T1000 (cell line): ENCODE data around the gene IL9R.
"Not testable (repeated sequence)": the region's sequence is repeated elsewhere in the genome, so short reads cannot be mapped to it uniquely, and the experiment has no call there.

ENCODE experiments used
- DNase-seq: peaks from one replicate; lab custom pipeline; 2025; ENCODE audit warnings: mixed read lengths; lab: John Stamatoyannopoulos, UW

IL9R gene

DNA sequence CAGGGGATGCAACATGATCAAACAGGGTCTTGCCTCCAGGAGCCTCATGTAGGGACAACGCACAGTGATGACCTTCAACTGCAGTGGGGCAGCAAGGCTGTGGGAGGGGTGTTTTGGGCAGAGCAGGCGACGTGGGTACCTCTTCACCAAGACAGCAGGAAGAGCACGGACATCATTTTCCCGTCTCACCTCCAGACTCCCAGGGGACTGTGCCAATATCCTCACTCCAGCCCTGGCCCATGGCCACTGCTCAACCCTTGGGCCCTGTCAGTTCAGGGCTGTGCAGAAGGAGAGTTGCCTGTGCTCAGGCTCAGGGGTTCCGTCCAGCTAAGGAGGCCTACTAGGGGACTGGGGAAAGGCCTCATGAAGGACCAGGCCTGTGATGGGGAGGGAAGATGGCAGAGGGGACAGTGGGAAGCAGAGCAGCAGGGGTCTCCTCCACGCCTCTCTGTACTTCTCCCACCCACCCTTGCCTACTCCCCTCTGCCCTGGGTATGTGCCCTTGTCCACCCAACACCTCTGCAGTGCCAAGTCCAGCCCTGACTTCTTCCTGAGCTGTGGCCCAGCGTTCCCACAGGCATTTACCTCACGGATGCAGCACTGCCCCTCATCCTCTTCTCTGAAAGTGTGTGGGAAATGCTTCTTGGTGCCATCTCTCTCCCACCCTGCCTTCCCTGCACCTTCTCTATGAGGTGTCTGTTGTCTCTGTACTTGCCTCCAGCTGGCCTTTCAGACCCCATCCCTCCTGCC lies 1.4 kb downstream of the IL9R start:
- no peak for DNase-seq

GRCh38 chrX:155999751-156000150 lies 2.3 kb downstream of the IL9R start:
- DNase-seq, result not testable (repeated sequence)

DNA sequence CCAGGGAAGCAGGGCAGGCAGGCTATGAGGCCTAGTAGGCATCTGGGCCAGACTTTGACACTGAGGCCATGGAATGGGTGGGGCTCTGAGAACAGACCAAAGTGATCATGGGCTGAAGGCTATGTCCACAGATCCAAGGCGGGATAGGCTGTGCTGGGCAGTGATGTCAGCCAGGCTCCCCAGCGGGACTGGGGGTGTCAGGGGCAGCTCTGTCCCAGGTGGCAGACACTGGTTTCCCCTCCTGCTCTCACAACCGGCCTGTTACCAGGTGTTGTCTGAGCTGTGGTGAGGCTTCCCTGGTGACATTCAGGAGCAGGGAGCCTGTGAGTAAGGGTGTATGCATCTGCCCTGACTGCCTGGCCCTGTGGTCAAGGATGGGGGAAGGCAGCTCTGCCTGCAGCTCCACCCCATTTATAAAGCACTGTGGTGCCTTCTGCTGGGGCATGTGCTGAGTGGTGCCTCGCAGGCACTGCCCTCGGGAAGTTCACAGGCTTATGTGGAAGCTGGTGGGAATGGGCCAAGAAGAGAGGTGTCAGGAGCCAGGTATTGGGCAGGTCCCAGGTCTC lies 2.9 kb downstream of the IL9R start:
- DNase-seq, result no peak

GRCh38 chrX:156001001-156001666 lies 3.6 kb downstream of the IL9R start:
- no peak for DNase-seq

DNA sequence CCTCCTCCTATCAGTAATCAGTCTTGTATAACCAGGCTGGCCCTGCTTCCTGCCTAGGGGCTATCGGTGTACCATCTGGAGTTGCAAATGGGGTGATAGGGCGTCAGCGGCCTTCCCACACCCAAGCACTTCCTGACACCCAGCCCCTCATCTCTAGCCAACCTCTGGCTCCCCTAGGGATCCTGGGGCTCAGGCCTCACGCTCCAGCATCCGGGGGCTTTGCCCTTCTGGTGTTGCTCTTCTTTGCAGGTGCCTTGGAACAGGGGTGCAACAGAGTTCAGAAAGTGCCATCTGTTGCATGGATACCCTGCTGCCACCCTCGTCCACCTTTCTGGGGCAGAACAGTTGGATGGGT lies 4.1 kb downstream of the IL9R start:
- no peak for DNase-seq

DNA sequence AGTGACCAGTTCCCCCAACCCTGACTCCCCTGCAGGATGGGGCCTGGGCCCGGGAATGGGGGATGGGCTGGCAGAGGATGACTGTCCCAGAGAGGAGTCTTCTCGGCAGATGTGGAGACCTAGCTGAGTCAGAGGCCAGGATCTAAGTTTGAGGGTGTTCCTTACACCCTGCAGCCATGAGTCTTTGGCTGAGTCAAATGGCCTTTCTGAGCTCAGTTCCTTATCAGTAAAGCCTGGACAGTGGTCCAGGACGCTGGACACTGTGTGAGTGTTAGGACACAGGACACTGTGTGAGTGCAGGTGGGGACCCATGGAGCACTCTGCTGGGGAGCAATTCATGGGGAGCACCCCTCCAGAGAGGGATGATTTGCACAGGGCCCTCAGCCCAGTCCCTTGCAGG lies 5.0 kb downstream of the IL9R start:
- DNase-seq, result no peak

DNA sequence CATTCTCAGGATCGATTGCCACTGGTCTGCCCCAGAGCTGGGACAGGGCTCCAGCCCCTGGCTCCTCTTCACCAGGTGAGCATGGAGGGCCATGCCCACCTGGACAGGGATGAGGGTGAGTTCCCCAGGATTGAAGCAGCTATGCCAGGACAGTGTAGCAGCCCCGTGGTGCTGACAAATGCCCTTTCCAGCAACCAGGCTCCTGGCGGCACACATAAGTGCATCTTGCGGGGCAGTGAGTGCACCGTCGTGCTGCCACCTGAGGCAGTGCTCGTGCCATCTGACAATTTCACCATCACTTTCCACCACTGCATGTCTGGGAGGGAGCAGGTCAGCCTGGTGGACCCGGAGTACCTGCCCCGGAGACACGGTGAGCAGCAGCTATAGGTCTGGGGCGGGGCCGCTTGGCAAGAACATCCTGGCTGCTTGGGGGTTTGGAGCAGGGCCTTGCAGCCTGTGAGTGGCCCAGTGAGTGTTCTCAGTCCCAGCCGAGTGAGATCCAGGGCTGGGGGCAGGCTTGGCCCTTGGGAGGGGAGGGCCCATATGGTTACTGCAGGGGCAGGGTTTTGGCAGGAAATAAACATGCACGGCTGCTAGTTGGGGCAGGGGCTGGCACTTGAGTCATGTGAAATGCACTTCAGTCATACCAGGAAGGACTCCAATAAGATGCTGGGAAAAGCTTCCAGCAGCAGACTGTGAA lies 6.1 kb downstream of the IL9R start:
- no peak for DNase-seq

GRCh38 chrX:156004256-156004655 lies 6.8 kb downstream of the IL9R start:
- no peak for DNase-seq

GRCh38 chrX:156004740-156005139 lies 7.2 kb downstream of the IL9R start:
- no peak for DNase-seq

DNA sequence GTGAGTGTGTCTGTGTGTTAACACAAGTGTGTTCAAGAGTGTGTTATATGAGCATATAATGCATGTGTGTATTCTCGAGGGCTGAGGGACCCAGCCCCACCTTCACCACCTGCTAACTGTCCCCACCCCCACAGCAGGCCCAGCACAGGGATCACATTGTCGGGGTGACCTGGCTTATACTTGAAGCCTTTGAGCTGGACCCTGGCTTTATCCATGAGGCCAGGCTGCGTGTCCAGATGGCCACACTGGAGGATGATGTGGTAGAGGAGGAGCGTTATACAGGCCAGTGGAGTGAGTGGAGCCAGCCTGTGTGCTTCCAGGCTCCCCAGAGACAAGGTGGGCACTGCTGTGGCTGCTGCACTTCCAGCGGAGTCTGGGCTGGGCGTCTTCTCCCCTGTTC lies 7.6 kb downstream of the IL9R start:
- DNase-seq, result no peak

DNA sequence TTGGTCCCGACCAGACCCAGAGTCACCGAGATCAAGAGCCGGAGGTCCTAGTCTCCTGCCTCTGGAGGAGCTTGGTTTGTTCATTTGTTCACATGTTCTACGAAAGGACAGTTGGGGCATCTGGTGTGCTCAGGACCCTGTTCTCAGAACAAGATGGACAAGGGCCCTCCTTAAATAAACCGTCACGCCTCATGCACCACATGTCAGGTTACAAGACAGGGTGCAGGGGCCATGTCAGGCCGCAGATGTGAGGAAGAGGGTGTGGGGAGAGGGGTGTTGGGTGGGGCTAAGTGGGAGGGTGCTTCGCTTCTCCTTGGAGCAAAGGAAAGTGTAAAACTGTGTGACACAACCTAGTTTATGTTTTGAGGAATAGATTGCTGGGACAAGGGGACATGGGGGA lies 9.0 kb downstream of the IL9R start:
- not testable (repeated sequence) for DNase-seq

DNA sequence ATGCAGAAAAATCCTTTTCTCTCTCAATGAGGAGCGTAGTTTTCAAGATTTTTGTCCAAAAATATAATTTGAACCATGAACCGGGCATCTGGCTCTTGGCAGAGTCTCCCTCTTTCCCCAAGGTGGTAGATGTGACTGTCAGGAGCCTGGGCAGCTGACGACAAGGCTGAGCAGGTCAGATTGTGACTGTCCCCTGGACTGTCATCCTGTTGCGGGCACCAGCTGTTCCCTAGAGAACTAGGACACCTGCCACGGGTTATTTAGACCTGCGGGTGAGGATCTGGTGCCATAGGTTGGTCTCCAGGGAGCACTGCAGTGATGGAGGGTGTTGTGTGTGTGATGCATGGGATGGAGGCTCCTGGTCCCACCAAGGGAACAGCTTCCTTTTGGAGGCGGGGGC lies 10.9 kb downstream of the IL9R start:
- not testable (repeated sequence) for DNase-seq

GRCh38 chrX:156008915-156009314 lies 11.4 kb downstream of the IL9R start:
- DNase-seq, result no peak

- DNase-seq, result not testable (repeated sequence)
Observed at GRCh38 chrX:156009691-156010090, 12.2 kb downstream of the IL9R start.

- DNase-seq, result not testable (repeated sequence)
Observed at GRCh38 chrX:156013286-156013953, 15.9 kb downstream of the IL9R start.

DNA sequence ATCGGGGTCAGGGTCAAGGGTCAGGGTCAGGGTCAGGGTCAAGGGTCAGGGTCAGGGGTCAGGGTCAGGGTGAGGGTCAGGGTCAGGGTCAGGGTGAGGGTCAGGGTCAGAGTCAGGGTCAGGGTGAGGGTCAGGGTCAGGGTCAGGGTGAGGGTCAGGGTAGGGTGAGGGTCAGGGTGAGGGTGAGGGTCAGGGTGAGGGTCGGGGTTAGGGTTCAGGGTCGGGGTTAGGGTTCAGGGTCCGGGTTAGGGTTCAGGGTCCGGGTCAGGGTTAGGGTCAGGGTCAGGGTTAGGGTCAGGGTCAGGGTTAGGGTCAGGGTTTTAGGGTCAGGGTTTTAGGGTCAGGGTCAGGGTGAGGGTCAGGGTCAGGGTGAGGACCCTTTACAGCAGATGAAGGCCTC lies 22.4 kb downstream of the IL9R start:
- DNase-seq, result not testable (repeated sequence)

- DNase-seq, result not testable (repeated sequence)
Observed at GRCh38 chrX:156023002-156023401, 25.5 kb downstream of the IL9R start.

DNA sequence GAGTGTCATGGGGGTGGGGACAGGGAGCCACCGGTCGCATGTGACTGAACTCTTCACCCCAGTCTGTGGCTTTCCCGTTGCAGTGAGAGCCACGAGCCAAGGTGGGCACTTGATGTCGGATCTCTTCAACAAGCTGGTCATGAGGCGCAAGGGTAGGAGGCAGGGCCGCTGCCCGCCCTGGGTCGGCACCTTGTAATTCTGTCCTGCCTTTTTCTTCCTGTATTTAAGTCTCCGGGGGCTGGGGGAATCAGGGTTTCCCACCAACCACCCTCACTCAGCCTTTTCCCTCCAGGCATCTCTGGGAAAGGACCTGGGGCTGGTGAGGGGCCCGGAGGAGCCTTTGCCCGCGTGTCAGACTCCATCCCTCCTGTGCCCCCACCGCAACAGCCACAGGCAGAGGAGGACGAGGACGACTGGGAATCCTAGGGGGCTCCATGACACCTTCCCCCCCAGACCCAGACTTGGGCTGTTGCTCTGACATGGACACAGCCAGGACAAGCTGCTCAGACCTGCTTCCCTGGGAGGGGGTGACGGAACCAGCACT lies 27.5 kb downstream of the IL9R start:
- not testable (repeated sequence) for DNase-seq

- not testable (repeated sequence) for DNase-seq
Observed at GRCh38 chrX:156028653-156029237, 31.2 kb downstream of the IL9R start.

- DNase-seq, result not testable (repeated sequence)
Observed at GRCh38 chrX:156029296-156029695, 31.8 kb downstream of the IL9R start.

DNA sequence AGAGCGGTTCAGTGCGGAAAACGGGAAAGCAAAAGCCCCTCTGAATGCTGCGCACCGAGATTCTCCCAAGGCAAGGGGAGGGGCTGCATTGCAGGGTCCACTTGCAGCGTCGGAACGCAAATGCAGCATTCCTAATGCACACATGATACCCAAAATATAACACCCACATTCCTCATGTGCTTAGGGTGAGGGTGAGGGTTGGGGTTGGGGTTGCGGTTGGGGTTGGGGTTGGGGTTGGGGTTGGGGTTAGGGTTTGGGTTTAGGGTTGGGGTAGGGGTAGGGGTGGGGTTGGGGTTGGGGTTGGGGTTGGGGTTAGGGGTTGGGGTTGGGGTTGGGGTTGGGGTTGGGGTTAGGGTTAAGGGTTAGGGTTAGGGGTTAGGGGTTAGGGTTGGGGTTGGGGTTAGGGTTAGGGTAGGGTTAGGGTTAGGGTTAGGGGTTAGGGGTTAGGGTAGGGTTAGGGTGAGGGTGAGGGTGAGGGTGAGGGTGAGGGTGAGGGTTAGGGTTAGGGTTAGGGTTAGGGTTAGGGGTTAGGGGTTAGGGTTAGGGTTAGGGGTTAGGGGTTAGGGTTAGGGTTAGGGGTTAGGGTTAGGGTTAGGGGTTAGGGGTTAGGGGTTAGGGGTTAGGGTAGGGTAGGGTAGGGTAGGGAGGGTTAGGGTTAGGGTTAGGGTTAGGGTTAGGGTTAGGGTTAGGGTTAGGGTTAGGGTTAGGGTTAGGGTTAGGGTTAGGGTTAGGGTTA lies 32.4 kb downstream of the IL9R start:
- DNase-seq, result not testable (repeated sequence)
